H1 (cell line): ENCODE results near the gene SELENOF. TPM values are rescaled to one million over a fixed set of nuclear protein-coding genes. Genes with fewer than 3 reads are reported as not detected.

Source experiments
- CTCF ChIA-PET: fragments of 300-600 bp; sonication (Branson Sonifier 250); formaldehyde crosslinking; loops from one replicate; lab custom pipeline; 2021; ENCODE audit not compliant: partially characterized antibody; lab: Charles Lee
- POLR2A ChIA-PET: fragments of 300-600 bp; sonication (Branson Sonifier 250); formaldehyde crosslinking; loops from one replicate; lab custom pipeline; 2021; ENCODE audit warnings: inconsistent platforms; ENCODE audit not compliant: partially characterized antibody; lab: Charles Lee
- DNase-seq, 2 experiments: peaks; one replicate each; pipeline versions ENCODE4 v3.0.0 to v3.0.0-alpha.2; 2010 to 2022; ENCODE audit warnings: low spot score in 2 of 2, low read depth in 1 of 2, mixed read lengths in 1 of 2
- FAIRE-seq: peaks from 2 replicates; lab custom pipeline; 2011; peaks lifted over from hg19 to GRCh38; lab: Jason Lieb, UNC
- H2AFZ ChIP-seq: 2 replicates; pipeline ENCODE4 v1.8.1; 2012; ENCODE audit warnings: low read length, inconsistent platforms
- H2AK5ac ChIP-seq: 2 replicates; pipeline ENCODE4 v1.6.1; 2013; ENCODE audit warnings: low read depth, low read length
- H2BK120ac ChIP-seq: replicated peaks from 2 replicates; pipeline ENCODE3; 2013; ENCODE audit warnings: low read depth, low read length, inconsistent platforms
- H2BK12ac ChIP-seq: 2 replicates; pipeline ENCODE4 v1.6.1; 2013; ENCODE audit warnings: low read depth, low read length
- H2BK15ac ChIP-seq: 2 replicates; pipeline ENCODE4 v1.6.1; 2013; ENCODE audit warnings: low read length
- H2BK20ac ChIP-seq: 2 replicates; pipeline ENCODE4 v1.6.1; 2013; ENCODE audit warnings: low read length
- H2BK5ac ChIP-seq: 2 replicates; pipeline ENCODE4 v1.6.1; 2013; ENCODE audit warnings: low read depth, low read length
- H3K14ac ChIP-seq: 2 replicates; pipeline ENCODE4 v1.6.1; 2013; ENCODE audit warnings: inconsistent platforms; ENCODE audit not compliant: insufficient read length
- H3K18ac ChIP-seq: 2 replicates; pipeline ENCODE4 v1.6.1; 2013; ENCODE audit warnings: low read length; ENCODE audit errors: extremely low read depth
- H3K23ac ChIP-seq: 2 replicates; pipeline ENCODE4 v1.6.1; 2013; ENCODE audit warnings: inconsistent platforms; ENCODE audit not compliant: insufficient read length
- H3K23me2 ChIP-seq: 2 replicates; pipeline ENCODE4 v1.6.1; 2013; ENCODE audit warnings: low read depth, low read length
- H3K27ac ChIP-seq: 2 replicates; pipeline ENCODE4 v1.6.1; 2011; ENCODE audit warnings: low read depth, low read length, inconsistent platforms
- H3K27me3 ChIP-seq, 4 experiments: replicated peaks in 1 of 4; 1 replicate in 1 of 4; 2 replicates in 3 of 4; pipeline versions ENCODE4 v1.6.1 to v1.8.1; 2011 to 2013; ENCODE audit warnings: low read length in 3 of 4, mild to moderate bottlenecking in 3 of 4, inconsistent platforms in 2 of 4, mixed read lengths in 2 of 4, moderate library complexity in 1 of 4; ENCODE audit not compliant: control insufficient read depth in 3 of 4, insufficient read depth in 3 of 4; ENCODE audit errors: extremely low read depth in 1 of 4
- H3K36me3 ChIP-seq, 4 experiments: 2 replicates each; pipeline versions ENCODE4 v1.6.1 to v1.8.1; 2011 to 2013; ENCODE audit warnings: mild to moderate bottlenecking in 4 of 4, low read length in 3 of 4, moderate library complexity in 2 of 4, control low read depth in 1 of 4, inconsistent platforms in 1 of 4; ENCODE audit not compliant: insufficient read depth in 4 of 4, control insufficient read depth in 2 of 4
- H3K4ac ChIP-seq: replicated peaks from 2 replicates; pipeline ENCODE3; 2013; ENCODE audit warnings: low read length, low read depth, mixed read lengths, inconsistent platforms; ENCODE audit not compliant: insufficient read length
- H3K4me1 ChIP-seq, 4 experiments: replicated peaks in 1 of 4; 1 replicate in 1 of 4; 2 replicates in 3 of 4; pipeline versions ENCODE4 v1.6.1 to v1.8.1; 2011 to 2013; ENCODE audit warnings: low read length in 3 of 4, inconsistent platforms in 2 of 4, mixed read lengths in 1 of 4; ENCODE audit not compliant: insufficient read depth in 4 of 4, control insufficient read depth in 3 of 4
- H3K4me2 ChIP-seq, 2 experiments: 2 replicates each; pipeline versions ENCODE4 v1.6.1 to v1.8.1; 2011 to 2013; ENCODE audit warnings: low read depth in 2 of 2, low read length in 2 of 2, control low read depth in 1 of 2, inconsistent platforms in 1 of 2, mild to moderate bottlenecking in 1 of 2; ENCODE audit not compliant: insufficient read depth in 1 of 2
- H3K4me3 ChIP-seq, 4 experiments: fragments of 200-600, 300-600 bp in 1 of 4; sonication (generic), shearing (Covaris generic), sonication (Bioruptor Twin) in 1 of 4; 2 replicates each; pipeline versions ENCODE4 v1.5.1 to v1.8.1; 2011 to 2016; ENCODE audit warnings: low read length in 4 of 4, low read depth in 3 of 4, control low read depth in 2 of 4, inconsistent platforms in 2 of 4, mild to moderate bottlenecking in 2 of 4, mixed read lengths in 1 of 4, moderate library complexity in 1 of 4; ENCODE audit not compliant: insufficient read depth in 2 of 4; ENCODE audit errors: extremely low read depth in 1 of 4
- H3K56ac ChIP-seq: replicated peaks from 2 replicates; pipeline ENCODE3; 2013; ENCODE audit warnings: low read depth, mild to moderate bottlenecking, mixed read lengths, low read length, inconsistent platforms; ENCODE audit not compliant: insufficient read length
- H3K79me1 ChIP-seq: 2 replicates; pipeline ENCODE4 v1.6.1; 2013; ENCODE audit warnings: low read depth, low read length, control low read depth
- H3K79me2 ChIP-seq, 2 experiments: 2 replicates each; pipeline versions ENCODE4 v1.6.1 to v1.8.1; 2012 to 2013; ENCODE audit warnings: low read length in 2 of 2, mild to moderate bottlenecking in 2 of 2, inconsistent platforms in 1 of 2; ENCODE audit not compliant: insufficient read depth in 2 of 2, control insufficient read depth in 1 of 2
- H3K9ac ChIP-seq, 4 experiments: replicated peaks in 1 of 4; 1 replicate in 1 of 4; 2 replicates in 3 of 4; pipeline versions ENCODE4 v1.6.1 to v1.8.1; 2011 to 2013; ENCODE audit warnings: low read depth in 3 of 4, low read length in 3 of 4, control low read depth in 2 of 4, mild to moderate bottlenecking in 2 of 4, moderate library complexity in 2 of 4, inconsistent platforms in 1 of 4; ENCODE audit errors: extremely low read depth in 1 of 4
- H3K9me3 ChIP-seq, 2 experiments: 2 replicates each; pipeline versions ENCODE4 v1.6.1 to v1.8.1; 2012 to 2013; ENCODE audit warnings: mild to moderate bottlenecking in 2 of 2, moderate library complexity in 2 of 2, control low read depth in 1 of 2, inconsistent platforms in 1 of 2, low read depth in 1 of 2, low read length in 1 of 2, mixed read lengths in 1 of 2; ENCODE audit not compliant: insufficient read depth in 2 of 2
- H4K20me1 ChIP-seq, 2 experiments: replicated peaks in 1 of 2; 2 replicates each; pipeline versions ENCODE3 to v1.8.1; 2011 to 2013; ENCODE audit warnings: inconsistent platforms in 2 of 2, low read length in 2 of 2, mild to moderate bottlenecking in 1 of 2; ENCODE audit not compliant: insufficient read depth in 2 of 2, control insufficient read depth in 1 of 2
- H4K5ac ChIP-seq: 2 replicates; pipeline ENCODE4 v1.6.1; 2013; ENCODE audit warnings: low read length, low read depth, mixed read lengths, inconsistent platforms; ENCODE audit not compliant: insufficient read length
- H4K8ac ChIP-seq: 2 replicates; pipeline ENCODE4 v1.8.0; 2013; ENCODE audit warnings: mild to moderate bottlenecking, moderate library complexity, low read length, inconsistent platforms; ENCODE audit not compliant: insufficient read depth; ENCODE audit errors: extremely low read depth
- H4K91ac ChIP-seq: replicated peaks from 2 replicates; pipeline ENCODE3; 2013; ENCODE audit warnings: low read length, mixed read lengths, inconsistent platforms; ENCODE audit not compliant: insufficient read length
- RBBP5 ChIP-seq: IDR thresholded peaks from 2 replicates; pipeline ENCODE4 v1.7.1; 2012; ENCODE audit warnings: low read depth, mild to moderate bottlenecking, inconsistent platforms, low read length, moderate library complexity, borderline replicate concordance
- SIRT6 ChIP-seq: IDR thresholded peaks from one replicate; pipeline ENCODE4 v1.7.1; 2012; ENCODE audit warnings: low read length, inconsistent platforms
- WGBS, 2 experiments: shearing (Covaris generic) in 1 of 2; methylation state at CpG; one replicate each; pipeline versions ENCODE4 v1.1.6 to v1.1.7; 2013 to 2015; ENCODE audit warnings: low lambda C conversion rate in 2 of 2, mixed read lengths in 2 of 2, inconsistent platforms in 1 of 2, low coverage in 1 of 2, missing lambda C conversion rate in 1 of 2; ENCODE audit not compliant: insufficient replicate concordance in 2 of 2, insufficient coverage in 1 of 2, insufficient read length in 1 of 2; ENCODE audit errors: extremely low coverage in 1 of 2, missing lambda C conversion rate in 1 of 2; 5-methylcytosine and 5-hydroxymethylcytosine counted together
- polyA plus RNA-seq, 7 experiments: library from polyadenylated mRNA; depleted of rRNA in 3 of 7; stranded (reverse) in 5 of 7; unstranded in 2 of 7; fragments of >200 nt in 5 of 7; fragments of 200-250 nt in 2 of 7; gene quantifications; 1 replicate in 5 of 7; 2 replicates in 1 of 7; 4 replicates in 1 of 7; pipeline versions ENCODE4 v1.2.1 to v1.2.3, GENCODE V29; 2011 to 2013; ENCODE audit warnings: missing spikeins in 2 of 7, mixed read lengths in 2 of 7
- total RNA-seq: library from RNA; stranded (reverse); fragmentation: NEBNext Ultra II Directional; extraction: Animal tissue kit (Norgen Biotek cat#: 25700); gene quantifications from 2 replicates; pipeline ENCODE4 v1.2.1, GENCODE V29; 2021

Gene SELENOF
- total and polyA plus RNA-seq, 2 of the 8 experiments (the other 6 are each of a cell fraction or from before 2014, with no cell fraction given), result 70.7 to 163 TPM

DNA sequence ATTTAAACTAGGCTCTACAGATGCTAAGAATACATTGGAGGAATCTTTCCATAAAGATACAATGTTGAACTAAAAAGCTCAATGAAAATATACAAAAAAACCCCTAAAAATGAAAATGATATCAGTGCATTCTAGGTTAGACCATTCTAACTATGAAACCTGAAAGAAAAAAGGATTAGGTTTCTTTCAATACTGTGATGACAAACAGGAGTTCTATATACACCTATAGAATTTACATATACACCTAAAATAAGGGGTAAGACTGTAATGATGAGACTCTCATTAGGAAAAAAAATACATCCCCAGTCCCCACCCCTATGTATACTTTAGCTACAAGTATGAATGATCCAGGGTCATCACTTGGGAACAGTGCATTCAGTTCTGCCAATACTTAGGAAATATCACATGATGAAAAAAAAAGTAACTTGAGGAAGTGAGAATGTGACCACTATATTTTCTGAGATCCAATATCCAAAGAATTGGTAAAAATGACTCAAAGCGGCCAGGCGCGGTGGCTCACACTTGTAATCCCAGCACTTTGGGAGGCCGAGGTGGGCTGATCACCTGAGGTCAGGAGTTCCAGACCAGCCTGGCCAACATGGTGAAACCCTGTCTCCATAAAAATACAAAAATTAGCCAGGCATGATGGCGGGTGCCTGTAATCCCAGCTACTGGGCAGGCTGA is 26.3 kb downstream of the SELENOF start:
- no peak overlapping the region for H4K91ac ChIP-seq
- no peak overlapping the region for H3K9ac ChIP-seq
- CTCF ChIA-PET, result interaction anchor here (0.7 to 1.1 kb wide), 2 partner anchors 22 to 106 kb away, joined by 3 to 6 read pairs; no protein-coding TSS in a partner anchor
- no peak overlapping the region for H2BK20ac ChIP-seq
- H2BK12ac ChIP-seq, result no peak overlapping the region
- no peak overlapping the region for H3K23ac ChIP-seq
- FAIRE-seq, result no peak
- no peaks in the 10 kb centered on the region; the same call in 1 of the 2 replicates for H3K23me2 ChIP-seq
- no peak overlapping the region for H3K4me3 ChIP-seq
- H2BK15ac ChIP-seq, result no peak overlapping the region
- H3K4me1 ChIP-seq, result no peaks in the 10 kb centered on the region
- H2AK5ac ChIP-seq, result no peak overlapping the region
- H4K5ac ChIP-seq, result no peak overlapping the region
- H2BK5ac ChIP-seq, result no peak overlapping the region
- H3K27ac ChIP-seq, result no peak overlapping the region
- peaks cover 0 to 8% (median 1%) of the 10 kb centered on the region in 4 experiments; a peak in 3 of 8 replicates for H3K36me3 ChIP-seq
- no peak overlapping the region for H3K18ac ChIP-seq
- H3K4me2 ChIP-seq, result no peak overlapping the region
- no peak overlapping the region for H2BK120ac ChIP-seq
- H3K27me3 ChIP-seq, result no peaks in the 10 kb centered on the region
- no peak for TF ChIP-seq RBBP5
- no peak for TF ChIP-seq SIRT6
- TF ChIP-seq, all 59 proteins: peak for 0
- Histone ChIP-seq H3K9me3 (no peaks in the 10 kb centered on the region), H3K56ac (no peak overlapping the region), H4K8ac (no peak overlapping the region), H3K14ac (no peak overlapping the region), H3K79me1 (no peaks in the 10 kb centered on the region), H2AFZ (no peak overlapping the region), H3K4ac (no peak overlapping the region), H4K20me1 (no peaks in the 10 kb centered on the region), H3K79me2 (peaks cover 0 to 37% of the 10 kb centered on the region in 2 experiments; a peak in 2 of 4 replicates)
- WGBS, 2 experiments, result 89% methylated on average over 5 of the region's 5 CpGs; no CpG with 5 or more reads in 1 of the 2 experiments
- POLR2A ChIA-PET, result no interaction called here
- no peak for DNase-seq
